HUES64 (cell line): ENCODE data around the gene PTPRH.
"Not testable (repeated sequence)": the region's sequence is repeated elsewhere in the genome, so short reads cannot be mapped to it uniquely, and the experiment has no call there.

Source experiments
- H3K27ac ChIP-seq: 2 replicates; pipeline ENCODE4 v1.7.0; 2013; ENCODE audit warnings: low read depth, low read length, inconsistent platforms
- H3K27me3 ChIP-seq: 2 replicates; pipeline ENCODE4 v1.6.1; 2013; ENCODE audit warnings: mild to moderate bottlenecking, low read length; ENCODE audit not compliant: insufficient read depth
- H3K36me3 ChIP-seq: 2 replicates; pipeline ENCODE4 v1.6.1; 2013; ENCODE audit warnings: mild to moderate bottlenecking, low read length; ENCODE audit not compliant: insufficient read depth
- H3K4me1 ChIP-seq: 2 replicates; pipeline ENCODE4 v1.6.1; 2013; ENCODE audit warnings: mild to moderate bottlenecking, low read length, moderate library complexity; ENCODE audit not compliant: insufficient read depth
- H3K4me3 ChIP-seq: 2 replicates; pipeline ENCODE4 v1.5.1; 2013; ENCODE audit warnings: mild to moderate bottlenecking, low read length, moderate library complexity
- H3K9ac ChIP-seq: 2 replicates; pipeline ENCODE4 v1.6.1; 2013; ENCODE audit warnings: mild to moderate bottlenecking, low read depth, low read length
- H3K9me3 ChIP-seq: 2 replicates; pipeline ENCODE4 v1.6.1; 2013; ENCODE audit warnings: low read depth, low read length; ENCODE audit not compliant: insufficient read depth
- WGBS: fragments of 150-250, 120-280 bp; methylation state at CpG from one replicate; pipeline ENCODE4 v1.1.7; 2013; ENCODE audit warnings: missing lambda C conversion rate; 5-methylcytosine and 5-hydroxymethylcytosine counted together

PTPRH gene

DNA sequence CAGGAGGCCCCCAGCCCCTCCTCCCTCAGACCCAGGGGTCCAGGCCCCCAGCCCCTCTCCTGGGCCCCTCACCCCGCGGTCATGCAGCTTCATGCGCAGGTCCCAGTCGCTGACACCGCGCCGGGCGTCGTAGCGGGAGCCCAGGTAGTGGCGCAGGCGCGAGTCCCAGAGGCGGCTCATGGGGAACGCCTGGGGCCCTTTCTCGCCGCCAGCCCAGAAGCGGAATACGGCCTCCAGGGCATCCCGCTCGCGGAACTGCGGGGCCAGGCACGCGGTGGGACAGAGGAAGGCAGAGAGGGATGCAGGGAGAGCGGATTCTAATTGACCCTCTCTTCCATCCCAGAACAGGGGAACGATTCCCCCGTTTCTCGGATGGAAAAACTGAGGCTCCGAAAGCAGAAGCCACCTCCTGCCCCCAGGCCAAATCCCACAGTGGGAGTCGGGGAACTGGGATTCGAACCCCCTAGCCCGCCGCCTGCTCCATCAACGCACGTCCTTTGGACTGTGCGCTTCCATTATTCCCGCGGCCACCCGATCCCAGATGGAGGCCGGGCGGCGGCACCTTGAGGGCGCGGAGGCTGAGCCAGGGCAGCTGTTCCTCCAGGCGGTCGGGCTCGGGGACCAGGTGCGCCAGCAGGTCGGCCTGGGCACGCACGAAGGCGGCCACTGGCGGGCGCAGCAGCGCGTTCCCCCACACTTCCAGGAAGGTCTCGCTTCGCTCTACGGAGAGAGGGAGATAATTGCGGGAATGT, 47.6 kb downstream of the PTPRH start:
- Histone ChIP-seq H3K4me1 (peaks cover 15% of the 10 kb centered on the region), H3K27ac (no peak overlapping the region), H3K9me3 (no peaks in the 10 kb centered on the region), H3K36me3 (no peaks in the 10 kb centered on the region), H3K9ac (no peak overlapping the region), H3K27me3 (peaks cover 11% of the 10 kb centered on the region; the same call in 1 of the 2 replicates), H3K4me3 (no peak overlapping the region; the same call in 1 of the 2 replicates)
- WGBS, result 91% methylated on average over 55 of the region's 61 CpGs

GRCh38 chr19:55160986-55161365, 48.3 kb downstream of the PTPRH start:
- Histone ChIP-seq H3K27me3 (peaks cover 11% of the 10 kb centered on the region; the same call in 1 of the 2 replicates), H3K9ac (no peak overlapping the region), H3K4me1 (peaks cover 15% of the 10 kb centered on the region), H3K9me3 (no peaks in the 10 kb centered on the region), H3K36me3 (no peaks in the 10 kb centered on the region), H3K4me3 (peak overlapping the region; percentile 54), H3K27ac (no peak overlapping the region)
- WGBS, result 38% methylated on average over 32 of the region's 32 CpGs

DNA sequence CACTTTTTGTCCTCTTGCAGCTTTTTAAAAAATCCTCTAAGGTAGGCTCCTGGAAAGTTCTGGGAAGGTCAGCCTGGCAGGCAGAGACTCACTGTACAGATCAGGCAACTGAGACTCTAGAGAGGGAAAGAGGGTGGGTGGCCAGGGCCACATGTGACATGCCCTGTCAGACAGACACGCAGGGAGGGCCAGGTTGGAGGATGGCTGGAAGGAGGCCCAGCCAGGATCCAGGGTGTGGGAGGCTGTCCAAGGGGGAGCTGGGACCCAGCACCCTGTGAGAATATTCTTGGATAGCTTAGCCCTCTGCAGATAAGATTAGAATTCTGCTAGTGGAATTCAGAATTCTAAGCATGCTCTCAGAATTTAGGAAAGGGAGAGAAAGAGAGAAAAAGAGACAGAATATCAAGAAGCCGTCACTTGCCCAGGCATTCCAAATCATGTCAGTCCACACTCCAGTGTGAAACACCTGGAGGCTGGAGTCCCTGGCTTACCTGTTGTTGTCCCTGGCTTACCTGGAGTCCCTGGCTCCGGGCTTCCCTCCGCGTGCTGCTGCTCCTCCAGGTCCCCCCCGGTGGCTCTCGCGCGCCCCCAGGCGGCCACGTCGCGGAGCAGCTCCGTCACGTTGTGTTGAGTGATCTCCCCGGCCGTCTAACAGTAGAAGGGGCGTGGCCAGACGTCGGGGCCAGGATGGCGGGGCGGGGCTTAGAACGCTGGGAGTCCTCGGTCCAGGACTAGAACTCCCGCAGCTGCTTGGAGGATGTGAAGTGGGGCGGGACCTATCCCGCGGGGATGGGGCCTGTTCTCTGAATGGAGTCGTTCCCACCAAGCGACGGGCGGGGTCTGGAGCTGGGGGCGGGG, 48.9 kb downstream of the PTPRH start:
- Histone ChIP-seq H3K9ac (no peak overlapping the region), H3K27ac (no peak overlapping the region), H3K9me3 (no peaks in the 10 kb centered on the region), H3K4me3 (no peak overlapping the region), H3K36me3 (no peaks in the 10 kb centered on the region), H3K27me3 (peaks cover 11% of the 10 kb centered on the region; the same call in 1 of the 2 replicates), H3K4me1 (peaks cover 15% of the 10 kb centered on the region)
- WGBS, result 5% methylated on average over 32 of the region's 33 CpGs

DNA sequence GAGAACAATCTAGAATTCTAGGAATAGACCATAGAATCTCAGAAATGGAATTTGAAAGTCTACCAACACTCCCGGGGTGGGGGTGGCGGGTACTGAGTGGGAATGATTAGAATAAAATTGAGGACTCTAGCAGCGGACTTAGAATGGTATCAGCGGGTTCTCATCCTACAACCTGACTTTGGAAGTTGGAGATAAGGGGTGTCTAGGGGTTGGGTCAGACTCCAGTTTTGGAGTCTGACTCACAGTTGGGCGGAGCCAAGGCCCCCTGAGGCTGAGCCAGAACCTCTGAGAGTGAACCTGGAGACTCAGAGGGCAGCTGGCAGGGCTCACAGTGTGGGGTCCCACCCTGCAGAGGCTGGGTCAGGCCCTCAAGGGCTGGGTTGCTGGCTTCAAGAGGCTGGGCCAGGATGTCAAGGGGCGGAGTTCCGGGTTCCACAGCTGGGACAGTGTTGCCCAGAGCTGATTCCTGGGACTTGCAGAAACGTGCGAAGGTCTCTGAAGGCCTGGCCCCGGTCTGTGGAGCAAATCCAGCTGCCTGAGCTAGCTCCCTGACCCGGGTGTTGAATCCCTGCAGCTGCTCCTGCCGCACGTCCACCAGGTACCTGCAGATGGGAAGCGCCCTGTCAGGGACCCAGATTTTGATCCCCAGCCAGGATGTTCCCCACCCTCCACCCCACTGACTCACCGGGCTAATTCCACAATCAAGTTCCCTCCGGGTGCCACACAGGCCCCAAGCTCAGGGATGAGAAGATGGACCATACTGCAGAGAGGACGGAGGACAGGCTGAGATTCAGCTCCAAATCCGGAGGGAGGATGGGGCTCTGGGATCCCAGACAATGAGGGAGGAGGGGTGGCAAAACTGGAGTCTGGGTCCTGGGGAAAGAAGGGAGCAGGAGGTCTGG, 50.2 kb downstream of the PTPRH start:
- 56% methylated on average over 18 of the region's 18 CpGs for WGBS
- H3K27ac ChIP-seq, result no peak overlapping the region
- H3K9me3 ChIP-seq, result no peaks in the 10 kb centered on the region
- H3K27me3 ChIP-seq, result peaks cover 11% of the 10 kb centered on the region; the same call in 1 of the 2 replicates
- H3K4me3 ChIP-seq, result no peak overlapping the region
- H3K4me1 ChIP-seq, result peaks cover 15% of the 10 kb centered on the region
- H3K36me3 ChIP-seq, result no peaks in the 10 kb centered on the region
- H3K9ac ChIP-seq, result no peak overlapping the region

DNA sequence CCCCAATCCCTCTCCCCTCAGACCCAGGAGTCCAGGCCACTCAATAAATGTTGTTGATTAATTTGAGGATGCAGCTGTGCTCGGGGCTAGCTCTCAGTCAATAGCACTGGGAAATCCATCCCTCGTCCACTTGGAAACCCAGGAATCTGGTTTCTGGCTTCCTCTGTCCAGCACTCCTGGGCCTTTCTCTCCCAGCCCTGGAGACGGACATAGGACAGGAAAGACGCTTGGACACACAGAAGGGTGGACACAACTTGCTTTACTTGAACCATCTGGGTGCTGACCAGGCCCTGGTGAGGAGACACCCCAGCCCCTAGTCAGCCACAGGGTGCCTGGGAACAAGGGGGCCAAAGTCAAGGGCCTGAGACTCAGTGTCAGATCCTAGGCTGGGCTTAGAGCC, 50.9 kb downstream of the PTPRH start:
- 0 out of 2 replicates have a peak, but pooled peaks cover 5% of the 10 kb centered on the region for H3K36me3 ChIP-seq
- peaks cover 11% of the 10 kb centered on the region; the same call in 1 of the 2 replicates for H3K27me3 ChIP-seq
- no peak overlapping the region for H3K9ac ChIP-seq
- no peak overlapping the region for H3K4me3 ChIP-seq
- 82% methylated on average over 4 of the region's 4 CpGs for WGBS
- no peak overlapping the region for H3K27ac ChIP-seq
- H3K4me1 ChIP-seq, result peaks cover 15% of the 10 kb centered on the region
- H3K9me3 ChIP-seq, result no peaks in the 10 kb centered on the region

DNA sequence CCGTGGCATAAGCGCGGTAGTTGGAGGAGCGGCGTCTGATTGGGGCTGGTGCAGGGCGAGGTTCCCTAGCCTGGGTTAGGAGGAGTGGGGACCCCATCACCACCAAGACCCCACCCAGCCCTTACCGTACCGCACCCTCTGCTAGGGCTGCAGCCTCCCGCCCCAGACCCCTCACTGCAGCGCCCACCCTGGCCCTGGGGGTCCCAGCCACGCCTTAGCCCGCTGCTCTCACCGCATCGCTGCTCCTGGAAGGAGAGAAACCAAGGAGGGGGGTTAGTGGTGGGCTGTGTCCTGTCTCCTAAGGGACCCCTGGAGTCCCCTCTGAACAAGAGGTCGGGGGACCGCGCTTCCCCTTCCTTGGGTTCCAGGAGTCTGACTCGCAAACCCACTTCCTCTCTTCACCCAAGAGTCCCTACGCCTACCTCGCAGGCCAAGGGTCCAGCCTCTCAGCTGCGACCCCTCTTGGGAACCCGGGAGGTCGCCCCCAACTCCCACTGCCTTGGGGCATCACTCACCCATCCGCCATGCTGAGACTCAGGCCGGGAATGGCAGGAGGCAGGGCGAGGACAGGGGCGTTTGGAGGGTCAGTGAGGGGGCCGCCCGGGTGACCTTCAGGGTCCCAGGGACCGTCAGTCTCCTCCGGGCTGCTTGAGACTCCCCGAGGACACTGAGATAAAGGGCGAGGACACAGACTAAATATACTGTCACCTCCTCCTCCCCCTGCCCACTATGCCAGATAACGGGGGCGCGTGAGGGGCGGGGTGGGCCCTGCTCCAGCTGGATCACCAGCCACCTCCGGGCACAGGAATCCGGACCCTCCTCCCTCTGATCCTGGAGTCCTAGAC, 52.0 kb downstream of the PTPRH start, which contains the start of gene TNNI3:
TNNI3 (minus strand) TSS at position 669 of the 845 bp plus-strand sequence; CDS start at position 526, 143 bp downstream.
- Histone ChIP-seq H3K9ac (peak within 1 kb of the TSS; percentile 5; the same call in 1 of the 2 replicates), H3K4me1 (peaks cover 15% of the 10 kb centered on the region), H3K27me3 (peaks cover 11% of the 10 kb centered on the region; the same call in 1 of the 2 replicates), H3K4me3 (peak within 1 kb of the TSS; percentile 54), H3K36me3 (peaks cover 9% of the 10 kb centered on the region; the same call in 1 of the 2 replicates), H3K27ac (no peak within 1 kb of the TSS), H3K9me3 (no peaks in the 10 kb centered on the region)
- WGBS, result 80% methylated on average over 39 of the region's 39 CpGs

DNA sequence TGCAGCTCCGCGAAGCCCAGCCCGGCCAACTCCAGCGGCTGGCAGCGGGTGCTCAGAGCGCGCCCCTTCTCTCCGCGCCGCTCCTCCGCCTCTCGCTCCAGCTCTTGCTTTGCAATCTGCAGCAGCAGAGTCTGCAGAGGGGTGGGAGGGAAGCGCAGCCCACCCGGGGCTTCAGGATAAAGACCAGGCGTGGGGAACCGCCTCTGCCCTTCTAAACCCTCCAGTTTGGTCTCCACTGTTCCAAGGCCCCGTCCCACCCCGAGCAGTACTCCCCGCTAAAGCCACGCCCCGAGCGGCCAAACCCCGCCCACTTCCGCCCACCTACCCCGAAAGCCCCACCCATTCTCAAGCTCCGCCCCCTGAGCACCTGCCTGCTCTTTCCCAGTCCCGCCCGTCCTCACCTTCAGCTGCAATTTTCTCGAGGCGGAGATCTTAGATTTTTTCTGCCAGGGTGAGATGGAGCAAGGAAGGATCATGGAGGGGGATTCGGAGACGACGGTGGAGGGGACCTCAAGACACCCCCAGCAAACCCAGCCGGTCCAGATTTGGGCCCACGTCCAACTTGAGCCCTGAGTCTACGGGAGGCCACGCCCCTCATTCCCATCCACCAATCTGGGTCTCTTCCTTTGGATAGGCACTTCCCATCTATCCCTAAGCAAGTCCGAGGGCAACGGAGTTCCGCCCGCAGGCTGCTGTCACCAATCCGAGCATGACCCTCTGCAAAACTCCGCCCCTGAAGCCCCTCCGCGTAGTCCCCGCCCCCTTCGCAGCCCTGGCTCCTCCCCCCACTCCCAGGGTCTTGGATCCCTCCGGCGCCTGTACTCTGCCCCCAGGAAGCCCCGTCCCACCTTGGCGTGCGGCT, 52.9 kb downstream of the PTPRH start:
- peaks cover 15% of the 10 kb centered on the region for H3K4me1 ChIP-seq
- peaks cover 9% of the 10 kb centered on the region; the same call in 1 of the 2 replicates for H3K36me3 ChIP-seq
- peak overlapping the region; percentile 67 for H3K9ac ChIP-seq
- H3K27ac ChIP-seq, result no peak overlapping the region
- H3K4me3 ChIP-seq, result peak overlapping the region; percentile 54
- 34% methylated on average over 51 of the region's 52 CpGs for WGBS
- H3K27me3 ChIP-seq, result peaks cover 5% of the 10 kb centered on the region; the same call in 1 of the 2 replicates
- no peaks in the 10 kb centered on the region for H3K9me3 ChIP-seq

GRCh38 chr19:55155784-55156183, 53.5 kb downstream of the PTPRH start:
- not testable (repeated sequence) for H3K9me3 ChIP-seq, H3K27me3 ChIP-seq, H3K36me3 ChIP-seq, H3K27ac ChIP-seq
- Histone ChIP-seq H3K4me3 (peak overlapping the region; percentile 54), H3K4me1 (peaks cover 15% of the 10 kb centered on the region), H3K9ac (peak overlapping the region; percentile 67)
- 36% methylated on average over 5 of the region's 5 CpGs for WGBS

DNA sequence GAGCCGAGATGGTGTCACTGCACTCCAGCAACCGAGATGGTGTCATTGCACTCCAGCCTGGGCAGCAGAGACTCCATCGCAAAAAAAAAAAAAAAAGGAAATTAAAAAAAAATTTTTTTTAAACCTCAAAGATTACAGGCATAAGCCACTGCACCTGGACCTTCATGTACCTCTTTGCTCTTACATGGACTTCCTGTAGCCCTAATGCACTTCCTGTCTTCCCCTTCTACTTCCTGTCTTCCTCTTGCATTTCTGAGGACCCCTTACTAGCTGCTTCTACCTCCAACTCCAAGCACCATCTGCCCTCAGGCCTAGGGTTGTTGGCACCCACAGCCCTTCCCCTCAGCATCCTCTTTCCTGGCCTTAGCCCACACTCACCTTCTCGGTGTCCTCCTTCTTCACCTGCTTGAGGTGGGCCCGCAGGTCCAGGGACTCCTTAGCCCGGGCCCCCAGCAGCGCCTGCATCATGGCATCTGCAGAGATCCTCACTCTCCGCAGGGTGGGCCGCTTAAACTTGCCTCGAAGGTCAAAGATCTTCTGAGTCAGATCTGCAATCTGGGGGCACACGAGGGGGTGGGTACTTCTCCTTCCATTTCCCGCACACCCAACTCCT, 55.5 kb downstream of the PTPRH start:
- Histone ChIP-seq H3K4me1 (peaks cover 13% of the 10 kb centered on the region), H3K36me3 (peaks cover 9% of the 10 kb centered on the region; the same call in 1 of the 2 replicates), H3K27me3 (no peaks in the 10 kb centered on the region; the same call in 1 of the 2 replicates), H3K9me3 (no peaks in the 10 kb centered on the region), H3K4me3 (no peak overlapping the region), H3K27ac (no peak overlapping the region), H3K9ac (no peak overlapping the region)
- 92% methylated on average over 10 of the region's 12 CpGs for WGBS
